Neural cell (in vitro differentiated cells): ENCODE data around the gene PCNX1. TPM values are rescaled to one million over a fixed set of nuclear protein-coding genes. Genes with fewer than 3 reads are reported as not detected.
"Not testable (repeated sequence)": the region's sequence is repeated elsewhere in the genome, so short reads cannot be mapped to it uniquely, and the experiment has no call there.

ENCODE experiments used
- H2AFZ ChIP-seq: fragments of 200-600, 300-800 bp; sonication (generic), shearing (Covaris generic); 2 replicates; pipeline ENCODE4 v1.6.0; 2014; ENCODE audit warnings: low read depth, mild to moderate bottlenecking, antibody characterized with exemption, low read length, moderate library complexity
- H3F3A ChIP-seq: fragments of 200-600 bp; shearing (Covaris generic); 2 replicates; pipeline ENCODE4 v1.6.1; 2016; ENCODE audit warnings: mild to moderate bottlenecking, moderate library complexity, mixed read lengths, antibody characterized with exemption, low read length; ENCODE audit not compliant: insufficient read depth, poor library complexity, severe bottlenecking
- H3K27ac ChIP-seq: fragments of 200-600, 300-800 bp; sonication (generic), shearing (Covaris generic); 2 replicates; pipeline ENCODE4 v1.5.1; 2014; ENCODE audit warnings: mild to moderate bottlenecking, low read length, moderate library complexity
- H3K27me3 ChIP-seq: fragments of 300-800, 200-600 bp; sonication (generic), shearing (Covaris generic); 2 replicates; pipeline ENCODE4 v1.6.0; 2014; ENCODE audit warnings: mild to moderate bottlenecking, low read depth, low read length, moderate library complexity; ENCODE audit not compliant: insufficient read depth
- H3K36me3 ChIP-seq: fragments of 300-800, 200-600 bp; sonication (generic), shearing (Covaris generic); 2 replicates; pipeline ENCODE4 v1.5.1; 2014; ENCODE audit warnings: mild to moderate bottlenecking, antibody characterized with exemption, low read length, moderate library complexity; ENCODE audit not compliant: insufficient read depth
- H3K4me2 ChIP-seq: fragments of 300-800, 200-600 bp; sonication (generic), shearing (Covaris generic); 2 replicates; pipeline ENCODE4 v1.6.0; 2014; ENCODE audit warnings: mild to moderate bottlenecking, low read length
- H3K4me3 ChIP-seq: fragments of 300-800, 200-600 bp; sonication (generic), shearing (Covaris generic); 2 replicates; pipeline ENCODE4 v1.5.1; 2014; ENCODE audit warnings: mild to moderate bottlenecking, low read length, moderate library complexity
- H3K79me2 ChIP-seq: fragments of 200-600 bp; shearing (Covaris generic); replicated peaks from 2 replicates; pipeline ENCODE4 v1.6.0; 2014; ENCODE audit warnings: mild to moderate bottlenecking, low read length, moderate library complexity; ENCODE audit not compliant: insufficient read depth
- H3K9ac ChIP-seq: fragments of 300-800, 200-600 bp; sonication (generic), shearing (Covaris generic); 2 replicates; pipeline ENCODE4 v1.6.1; 2016; ENCODE audit warnings: mild to moderate bottlenecking, low read length, mixed read lengths
- H3K9me2 ChIP-seq: fragments of 200-600 bp; shearing (Covaris generic); 2 replicates; pipeline ENCODE4 v1.6.1; 2016; ENCODE audit warnings: mild to moderate bottlenecking, low read length, mixed read lengths; ENCODE audit not compliant: insufficient read depth
- H3K9me3 ChIP-seq: fragments of 200-600, 300-800 bp; sonication (generic), shearing (Covaris generic); 2 replicates; pipeline ENCODE4 v1.6.1; 2016; ENCODE audit warnings: mild to moderate bottlenecking, mixed run types, low read length, moderate library complexity, mixed read lengths
- H4K20me1 ChIP-seq: fragments of 200-600 bp; shearing (Covaris generic); 2 replicates; pipeline ENCODE4 v1.6.1; 2016; ENCODE audit warnings: mild to moderate bottlenecking, mixed run types; ENCODE audit not compliant: insufficient read depth
- CTCF ChIP-seq: fragments of 450-650 bp; IDR thresholded peaks from 2 replicates; pipeline ENCODE4 v1.5.1; 2014; ENCODE audit warnings: antibody characterized with exemption, mild to moderate bottlenecking, moderate library complexity; ENCODE audit not compliant: poor library complexity, severe bottlenecking
- EP300 ChIP-seq: fragments of 450-650 bp; conservative IDR thresholded peaks from 2 replicates; pipeline ENCODE4 v1.6.1; 2014; ENCODE audit warnings: antibody characterized with exemption, mild to moderate bottlenecking, moderate library complexity; ENCODE audit not compliant: poor library complexity, severe bottlenecking
- EZH2 ChIP-seq: fragments of 200-600, 300-800 bp; shearing (Covaris generic), sonication (generic); IDR thresholded peaks from 2 replicates; pipeline ENCODE4 v1.6.1; 2014; ENCODE audit warnings: antibody characterized with exemption, low read length, borderline replicate concordance, mild to moderate bottlenecking; ENCODE audit not compliant: insufficient read depth, poor library complexity, severe bottlenecking
- MXI1 ChIP-seq: fragments of 450-650 bp; conservative IDR thresholded peaks from 2 replicates; pipeline ENCODE4 v1.6.1; 2014; ENCODE audit warnings: antibody characterized with exemption, mild to moderate bottlenecking; ENCODE audit not compliant: poor library complexity, severe bottlenecking
- POLR2AphosphoS5 ChIP-seq: IDR thresholded peaks from 2 replicates; pipeline ENCODE4 v1.6.1; 2012
- RAD21 ChIP-seq: fragments of 450-650 bp; conservative IDR thresholded peaks from 2 replicates; pipeline ENCODE4 v1.6.1; 2014; ENCODE audit warnings: antibody characterized with exemption, mild to moderate bottlenecking, moderate library complexity
- REST ChIP-seq: IDR thresholded peaks from 2 replicates; pipeline ENCODE4 v1.6.1; 2012; ENCODE audit warnings: borderline replicate concordance
- SMC3 ChIP-seq: fragments of 450-650 bp; conservative IDR thresholded peaks from 2 replicates; pipeline ENCODE4 v1.6.1; 2014; ENCODE audit warnings: antibody characterized with exemption, mild to moderate bottlenecking, moderate library complexity; ENCODE audit not compliant: poor library complexity
- TAF1 ChIP-seq: IDR thresholded peaks from 2 replicates; pipeline ENCODE4 v1.6.1; 2012; ENCODE audit warnings: low read depth
- polyA plus RNA-seq: library from polyadenylated mRNA; depleted of rRNA; stranded (reverse); fragments of >200 nt; gene quantifications from 2 replicates; pipeline ENCODE4 v1.2.3, GENCODE V29; 2014

PCNX1 gene
- polyA plus RNA-seq, 1 donor from 2014 or later: 23.7 TPM

GRCh38 chr14:71062581-71063303 lies 155.5 kb downstream of the PCNX1 start:
- H3K79me2 ChIP-seq: no peaks in the 10 kb centered on the region
- H3K27me3 ChIP-seq: no peaks in the 10 kb centered on the region
- H3K9ac ChIP-seq: no peak overlapping the region
- no peak overlapping the region for H3K27ac ChIP-seq
- no peak overlapping the region for H3K4me3 ChIP-seq
- no peak for TF ChIP-seq EZH2
- TF ChIP-seq CTCF: no peak
- TF ChIP-seq EP300: no peak
- no peak for TF ChIP-seq REST
- no peak for TF ChIP-seq POLR2AphosphoS5
- no peak for TF ChIP-seq RAD21
- no peak for TF ChIP-seq TAF1
- no peak for TF ChIP-seq SMC3
- no peak for TF ChIP-seq MXI1
- no peaks in the 10 kb centered on the region for H4K20me1 ChIP-seq
- H3K9me2 ChIP-seq: no peaks in the 10 kb centered on the region
- H3K4me2 ChIP-seq: no peak overlapping the region
- no peaks in the 10 kb centered on the region for H3F3A ChIP-seq
- no peaks in the 10 kb centered on the region for H3K9me3 ChIP-seq
- no peaks in the 10 kb centered on the region for H3K36me3 ChIP-seq
- H2AFZ ChIP-seq: no peak overlapping the region

GRCh38 chr14:71063351-71063750 lies 156.1 kb downstream of the PCNX1 start:
- no peak for TF ChIP-seq EZH2
- no peak for TF ChIP-seq EP300
- no peak for TF ChIP-seq CTCF
- no peak for TF ChIP-seq RAD21
- no peak for TF ChIP-seq REST
- TF ChIP-seq MXI1: no peak
- no peak for TF ChIP-seq POLR2AphosphoS5
- no peak for TF ChIP-seq SMC3
- no peaks in the 10 kb centered on the region for H3K36me3 ChIP-seq
- no peak overlapping the region for H2AFZ ChIP-seq
- no peak overlapping the region for H3K4me2 ChIP-seq
- no peaks in the 10 kb centered on the region for H3K27me3 ChIP-seq
- H4K20me1 ChIP-seq: no peaks in the 10 kb centered on the region
- H3F3A ChIP-seq: no peaks in the 10 kb centered on the region
- H3K9ac ChIP-seq: no peak overlapping the region
- H3K4me3 ChIP-seq: no peak overlapping the region
- H3K79me2 ChIP-seq: no peaks in the 10 kb centered on the region
- no peak overlapping the region for H3K27ac ChIP-seq
- H3K9me3 ChIP-seq: no peaks in the 10 kb centered on the region
- H3K9me2 ChIP-seq: no peaks in the 10 kb centered on the region

GRCh38 chr14:71064747-71065146 lies 157.5 kb downstream of the PCNX1 start:
- H3F3A ChIP-seq, H3K9ac ChIP-seq, H3K27me3 ChIP-seq, H3K9me2 ChIP-seq, H3K36me3 ChIP-seq, H3K4me3 ChIP-seq, H2AFZ ChIP-seq, H3K79me2 ChIP-seq, H3K9me3 ChIP-seq, H4K20me1 ChIP-seq, H3K27ac ChIP-seq, H3K4me2 ChIP-seq: not testable (repeated sequence)
